ENCODE data around the gene EREG. TPM values are rescaled to one million over a fixed set of nuclear protein-coding genes. Genes with fewer than 3 reads are reported as not detected.

EREG gene
- total RNA-seq, 1 experiment from 2014 or later, result not detected

DNA sequence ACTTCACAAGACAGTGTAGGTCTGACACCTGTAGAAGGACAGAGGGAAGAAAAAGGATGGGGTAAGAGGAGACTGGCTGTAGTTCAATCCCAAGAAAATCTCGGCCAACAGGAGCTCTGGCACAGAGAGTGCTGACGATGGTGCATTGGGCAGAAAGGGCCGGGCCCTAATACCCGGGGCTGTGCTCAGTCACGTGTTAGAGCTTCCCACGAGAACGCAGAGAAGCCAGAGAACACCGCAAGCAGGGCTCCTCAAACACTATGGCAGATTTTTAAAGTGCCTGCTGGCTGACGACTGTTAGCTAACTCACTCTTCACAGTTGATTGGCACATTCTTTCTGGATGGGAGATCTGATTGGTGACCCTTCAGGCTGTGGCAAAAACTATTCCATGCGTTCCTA lies 35.5 kb downstream of the EREG start:
- no peak overlapping the region for H3K9ac ChIP-seq (ENCODE audit: extremely low read depth, insufficient read length, low read length)
- H2BK5ac ChIP-seq (ENCODE audit: insufficient read length, low read length), result no peak overlapping the region
- no peaks in the 10 kb centered on the region for H4K20me1 ChIP-seq (ENCODE audit: control insufficient read depth, insufficient read depth, insufficient read length)
- H3K36me3 Mint-ChIP-seq (ENCODE audit: insufficient read depth in 1 of 3, low read depth in 3 of 3), result no peaks in the 10 kb centered on the region; a peak in 1 of 7 replicates
- no peak overlapping the region for H3T11ph ChIP-seq (ENCODE audit: low read length)
- H2AFZ ChIP-seq (ENCODE audit: low read length), result peak overlapping the region; percentile 22
- TF ChIP-seq, protein P1, sequence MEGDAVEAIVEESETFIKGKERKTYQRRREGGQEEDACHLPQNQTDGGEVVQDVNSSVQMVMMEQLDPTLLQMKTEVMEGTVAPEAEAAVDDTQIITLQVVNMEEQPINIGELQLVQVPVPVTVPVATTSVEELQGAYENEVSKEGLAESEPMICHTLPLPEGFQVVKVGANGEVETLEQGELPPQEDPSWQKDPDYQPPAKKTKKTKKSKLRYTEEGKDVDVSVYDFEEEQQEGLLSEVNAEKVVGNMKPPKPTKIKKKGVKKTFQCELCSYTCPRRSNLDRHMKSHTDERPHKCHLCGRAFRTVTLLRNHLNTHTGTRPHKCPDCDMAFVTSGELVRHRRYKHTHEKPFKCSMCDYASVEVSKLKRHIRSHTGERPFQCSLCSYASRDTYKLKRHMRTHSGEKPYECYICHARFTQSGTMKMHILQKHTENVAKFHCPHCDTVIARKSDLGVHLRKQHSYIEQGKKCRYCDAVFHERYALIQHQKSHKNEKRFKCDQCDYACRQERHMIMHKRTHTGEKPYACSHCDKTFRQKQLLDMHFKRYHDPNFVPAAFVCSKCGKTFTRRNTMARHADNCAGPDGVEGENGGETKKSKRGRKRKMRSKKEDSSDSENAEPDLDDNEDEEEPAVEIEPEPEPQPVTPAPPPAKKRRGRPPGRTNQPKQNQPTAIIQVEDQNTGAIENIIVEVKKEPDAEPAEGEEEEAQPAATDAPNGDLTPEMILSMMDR (conservative IDR thresholded peaks at IDR 0.05), result no peak
- H4K8ac ChIP-seq (replicated peaks; ENCODE audit: insufficient read length, low read depth, low read length), result no peak overlapping the region
- no peaks in the 10 kb centered on the region for H3K23me2 ChIP-seq (ENCODE audit: insufficient read length, low read depth, low read length, poor library complexity, severe bottlenecking)
- no peaks in the 10 kb centered on the region for H3K27me3 ChIP-seq (ENCODE audit: insufficient read depth, low read length)
- H4K5ac ChIP-seq (ENCODE audit: insufficient read length, low read depth, low read length), result no peak overlapping the region
- H2BK15ac ChIP-seq (ENCODE audit: low read depth, low read length), result no peak overlapping the region
- no peaks in the 10 kb centered on the region; a peak in 2 of 5 replicates for H3K9me3 Mint-ChIP-seq
- peaks cover 0 to 6% of the 10 kb centered on the region in 2 experiments; a peak in 1 of 4 replicates for H3K4me1 Mint-ChIP-seq
- H3K79me1 ChIP-seq (ENCODE audit: insufficient read depth, low read depth, low read length, poor library complexity, severe bottlenecking), result no peaks in the 10 kb centered on the region
- H3K4ac ChIP-seq (ENCODE audit: low read depth, low read length), result no peak overlapping the region
- H2BK12ac ChIP-seq (ENCODE audit: insufficient read length, low read depth, low read length), result no peak overlapping the region
- H3K27me3 Mint-ChIP-seq (ENCODE audit: low read depth), result no peaks in the 10 kb centered on the region
- H2BK20ac ChIP-seq (ENCODE audit: low read depth, low read length, poor library complexity, severe bottlenecking), result no peak overlapping the region
- H3K9me3 ChIP-seq (ENCODE audit: control insufficient read depth, low read depth, low read length), result no peaks in the 10 kb centered on the region
- H3K4me2 ChIP-seq (ENCODE audit: insufficient read depth, insufficient read length, low read length), result no peak overlapping the region
- H3K23ac ChIP-seq (ENCODE audit: insufficient read length, low read depth, low read length), result no peak overlapping the region
- no peak overlapping the region for H2BK120ac ChIP-seq (ENCODE audit: low read depth, low read length, poor library complexity, severe bottlenecking)
- no peaks in the 10 kb centered on the region for H3K79me2 ChIP-seq (ENCODE audit: insufficient read depth, low read length)
- no peak overlapping the region for H3K27ac Mint-ChIP-seq
- no peak overlapping the region for H2AK5ac ChIP-seq (ENCODE audit: insufficient read length, low read length)
- no peak overlapping the region for H3K4me3 Mint-ChIP-seq
- no peak overlapping the region for H3K27ac ChIP-seq (ENCODE audit: insufficient read length, low read depth, low read length)
- no peak overlapping the region for H3K56ac ChIP-seq (ENCODE audit: insufficient read length, low read depth, low read length)
- WGBS (ENCODE audit: extremely low coverage, insufficient read length, low lambda C conversion rate), result no CpG with 5 or more reads among the region's 10 CpGs
- peak; percentile 45 for DNase-seq
- no peak overlapping the region for H4K91ac ChIP-seq (ENCODE audit: insufficient read length, low read depth, low read length)
- H3K4me1 ChIP-seq (ENCODE audit: insufficient read depth, low read length), result no peaks in the 10 kb centered on the region
- no peak overlapping the region for H3K18ac ChIP-seq (ENCODE audit: insufficient read length, low read depth, low read length)
- no peak overlapping the region for H3K14ac ChIP-seq (ENCODE audit: insufficient read depth, low read length)
